Epithelial cell of proximal tubule (primary cell): ENCODE measurements around the gene TAF6L. TPM values are rescaled to one million over a fixed set of nuclear protein-coding genes. Genes with fewer than 3 reads are reported as not detected.
A peak's percentile ranks its signal among the peaks of the same experiment; 100 is the strongest.

Experiments
- DNase-seq: peaks from one replicate; pipeline ENCODE4 v3.0.0-alpha.2; 2011; ENCODE audit warnings: low read depth
- H3K4me3 ChIP-seq: 2 replicates; pipeline ENCODE4 v1.5.1; 2011; ENCODE audit warnings: low read depth, mild to moderate bottlenecking, low read length
- total RNA-seq: library from RNA; depleted of rRNA; stranded (reverse); fragments of >200 nt; gene quantifications from 2 replicates; pipeline ENCODE4 v1.2.3, GENCODE V29; 2015
- TF ChIP-seq, protein P1 (sequence below): conservative IDR thresholded peaks from 2 replicates; pipeline ENCODE4 v1.5.1; 2012; ENCODE audit warnings: low read depth, mild to moderate bottlenecking, low read length

TAF6L gene
- total RNA-seq, 1 donor from 2014 or later, result 12.4 TPM

DNA sequence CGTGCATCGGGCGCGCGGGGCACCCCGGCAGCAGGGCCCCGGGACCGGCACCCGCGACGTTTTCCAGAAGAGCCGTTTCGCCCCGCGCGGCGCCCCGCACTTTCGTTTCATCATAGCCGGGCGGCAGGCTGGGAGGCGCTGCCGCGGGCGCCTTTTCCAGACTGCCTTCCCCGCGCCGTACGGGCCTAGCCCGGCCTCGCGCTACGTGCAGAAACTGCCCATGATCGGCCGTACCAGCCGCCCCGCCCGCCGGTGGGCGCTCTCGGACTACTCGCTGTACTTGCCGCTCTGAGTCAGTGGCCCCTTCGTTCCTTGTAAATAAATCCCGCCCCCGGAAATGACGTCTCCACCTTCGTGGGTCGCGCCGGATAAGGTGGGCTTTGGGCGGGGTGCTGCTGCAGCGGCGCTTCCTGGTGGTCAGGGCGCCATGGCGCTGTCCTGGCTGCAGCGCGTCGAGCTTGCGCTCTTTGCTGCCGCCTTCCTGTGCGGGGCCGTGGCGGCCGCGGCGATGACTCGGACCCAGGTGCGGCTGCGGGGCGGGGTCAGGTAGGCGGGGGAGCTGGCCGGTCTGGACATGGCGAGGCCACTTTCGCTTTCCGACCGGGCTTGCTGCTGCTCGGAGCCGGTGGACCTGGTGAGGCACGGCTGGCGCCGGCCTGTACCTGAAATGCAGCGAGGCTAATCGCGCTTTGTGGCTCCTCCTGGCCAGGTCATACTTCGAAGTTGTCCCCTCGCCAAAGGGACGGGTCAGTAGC lies 16.0 kb downstream of the TAF6L start, which contains the start of gene TMEM179B:
Gene TMEM179B, plus strand, starts transcription at position 398 of the 755 bp plus-strand sequence. Its CDS starts 30 bp downstream, at position 428.
- DNase-seq, result peak; percentile 69

DNA sequence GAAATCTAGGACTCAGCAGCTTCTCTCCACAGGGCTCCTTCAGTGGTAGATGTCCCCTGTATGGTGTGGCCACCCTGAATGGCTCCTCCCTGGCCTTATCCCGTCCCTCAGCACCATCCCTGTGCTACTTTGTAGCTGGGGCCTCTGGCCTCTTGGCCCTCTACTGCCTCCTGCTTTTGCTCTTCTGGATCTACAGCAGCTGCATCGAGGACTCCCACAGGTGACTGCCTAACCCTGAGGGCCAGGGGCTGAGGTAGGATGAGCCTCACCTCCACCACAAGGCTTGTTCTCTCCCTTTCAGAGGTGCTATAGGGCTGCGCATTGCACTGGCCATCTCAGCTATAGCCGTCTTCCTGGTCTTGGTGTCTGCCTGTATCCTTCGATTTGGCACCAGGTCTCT lies 17.8 kb downstream of the TAF6L start:
- no peak overlapping the region for H3K4me3 ChIP-seq
- DNase-seq, result no peak
- TF ChIP-seq, protein P1, sequence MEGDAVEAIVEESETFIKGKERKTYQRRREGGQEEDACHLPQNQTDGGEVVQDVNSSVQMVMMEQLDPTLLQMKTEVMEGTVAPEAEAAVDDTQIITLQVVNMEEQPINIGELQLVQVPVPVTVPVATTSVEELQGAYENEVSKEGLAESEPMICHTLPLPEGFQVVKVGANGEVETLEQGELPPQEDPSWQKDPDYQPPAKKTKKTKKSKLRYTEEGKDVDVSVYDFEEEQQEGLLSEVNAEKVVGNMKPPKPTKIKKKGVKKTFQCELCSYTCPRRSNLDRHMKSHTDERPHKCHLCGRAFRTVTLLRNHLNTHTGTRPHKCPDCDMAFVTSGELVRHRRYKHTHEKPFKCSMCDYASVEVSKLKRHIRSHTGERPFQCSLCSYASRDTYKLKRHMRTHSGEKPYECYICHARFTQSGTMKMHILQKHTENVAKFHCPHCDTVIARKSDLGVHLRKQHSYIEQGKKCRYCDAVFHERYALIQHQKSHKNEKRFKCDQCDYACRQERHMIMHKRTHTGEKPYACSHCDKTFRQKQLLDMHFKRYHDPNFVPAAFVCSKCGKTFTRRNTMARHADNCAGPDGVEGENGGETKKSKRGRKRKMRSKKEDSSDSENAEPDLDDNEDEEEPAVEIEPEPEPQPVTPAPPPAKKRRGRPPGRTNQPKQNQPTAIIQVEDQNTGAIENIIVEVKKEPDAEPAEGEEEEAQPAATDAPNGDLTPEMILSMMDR, result no peak

More for the DNA sequence above, 16.0 kb downstream of the TAF6L start, which contains the start of gene TMEM179B:
- peak within 1 kb of the TSS; percentile 93 for H3K4me3 ChIP-seq
- TF ChIP-seq, protein P1, result peak; percentile 63

DNA sequence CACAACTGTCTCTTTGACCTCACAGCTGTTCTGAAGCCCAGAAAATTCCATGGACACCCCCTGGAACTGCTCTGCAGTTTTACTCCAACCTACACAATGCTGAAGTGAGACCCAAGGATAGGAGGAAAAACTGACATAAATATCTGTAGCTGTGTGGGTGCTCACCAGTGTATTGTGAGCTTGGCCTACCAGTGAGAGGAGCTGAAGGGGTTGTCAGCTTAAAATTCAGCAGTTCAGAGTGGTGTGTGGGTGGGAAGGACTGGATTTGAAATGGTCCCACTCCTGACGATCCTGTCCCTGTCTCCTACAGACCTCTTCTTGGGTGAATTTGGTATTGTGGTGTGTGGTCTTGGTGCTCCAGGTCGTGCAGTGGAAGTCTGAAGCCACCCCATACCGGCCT lies 18.4 kb downstream of the TAF6L start:
- DNase-seq, result no peak
- no peak overlapping the region for H3K4me3 ChIP-seq
- TF ChIP-seq, protein P1, result no peak

DNA sequence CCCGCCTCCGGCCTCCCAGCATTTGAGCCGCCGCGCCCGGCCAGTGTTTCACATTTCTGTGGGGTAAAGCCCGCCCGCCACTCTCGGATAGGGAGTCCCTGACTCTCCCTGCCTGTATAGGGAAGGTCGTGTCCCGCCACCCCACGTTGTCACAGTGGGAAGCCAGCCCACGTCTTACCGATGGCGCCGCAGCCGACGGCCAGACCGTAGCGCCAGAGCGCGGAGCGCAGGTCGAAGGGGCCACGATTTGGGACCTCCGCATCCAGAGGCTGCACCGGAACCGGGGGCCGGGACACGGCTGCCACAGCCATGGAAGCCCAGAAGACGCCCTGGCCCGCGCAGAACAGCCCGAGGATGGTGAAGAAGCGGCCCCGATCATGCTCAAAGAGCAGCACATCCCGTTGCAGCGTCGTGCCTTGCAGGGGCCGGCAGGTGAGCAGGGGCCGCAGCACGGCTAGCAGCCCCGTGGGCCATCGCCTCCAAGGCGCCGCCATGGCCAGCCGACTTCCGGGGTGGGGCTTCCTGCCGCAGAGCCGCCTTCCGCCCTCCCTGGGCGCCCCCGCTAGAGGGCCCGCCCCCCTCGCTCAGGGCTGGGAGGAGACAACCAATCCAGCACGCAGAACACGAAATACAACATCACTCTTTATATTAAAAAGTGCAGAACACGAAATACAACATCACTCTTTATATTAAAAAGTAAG lies 20.5 kb downstream of the TAF6L start, which contains the start of gene TMEM223:
Gene TMEM223, minus strand, starts transcription at position 506 of the 701 bp plus-strand sequence. Its CDS starts 12 bp downstream, at position 494.
- TF ChIP-seq, protein P1, result no peak
- DNase-seq, result no peak
- peak within 1 kb of the TSS; percentile 95 for H3K4me3 ChIP-seq

DNA sequence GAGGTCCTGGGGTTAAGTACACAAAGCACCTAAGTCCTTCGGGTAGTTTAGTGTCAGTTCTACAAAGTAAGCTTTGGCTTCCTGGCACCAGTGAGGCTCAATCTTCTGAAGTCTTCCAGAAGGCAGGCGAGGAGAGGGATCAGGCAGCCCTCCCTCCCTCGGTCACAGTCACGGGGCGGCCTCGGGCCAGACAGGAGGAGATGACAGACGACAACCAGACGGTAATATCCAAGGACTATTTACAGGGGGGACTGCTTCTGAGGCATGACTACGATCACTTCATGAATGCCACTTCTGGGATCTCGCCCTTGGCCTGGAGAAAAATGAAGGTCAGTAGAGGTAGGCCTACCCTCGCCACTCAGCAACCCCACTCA lies 21.0 kb downstream of the TAF6L start:
- TF ChIP-seq, protein P1, result peak; percentile 6
- peak overlapping the region; percentile 95 for H3K4me3 ChIP-seq
- no peak for DNase-seq

DNA sequence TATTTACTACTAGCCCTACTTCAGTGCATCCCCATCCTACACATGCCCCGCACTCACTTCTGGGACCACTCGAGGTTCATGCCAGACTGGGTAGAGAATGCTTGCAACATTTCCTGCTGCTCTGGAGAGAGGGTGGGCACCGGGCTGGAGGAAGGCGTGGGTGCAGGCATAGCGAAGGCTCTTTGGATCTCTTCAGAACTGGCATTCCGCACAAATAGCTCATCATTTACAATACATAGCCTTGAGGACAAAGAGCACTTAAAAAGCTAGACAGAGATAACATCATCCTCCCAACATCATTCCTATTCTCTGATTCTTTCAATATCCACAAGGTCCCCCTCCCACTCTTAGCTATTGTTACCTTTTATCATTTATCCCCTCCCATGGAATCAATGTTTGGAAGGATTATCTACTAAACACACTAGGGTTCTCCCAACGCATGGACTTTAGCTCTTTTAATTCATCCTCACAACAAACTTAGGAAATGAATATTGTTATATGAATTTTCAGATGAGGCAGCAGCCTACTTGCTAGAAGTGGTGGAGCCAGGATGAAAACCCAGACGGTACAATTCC lies 23.1 kb downstream of the TAF6L start:
- TF ChIP-seq, protein P1, result no peak
- no peak overlapping the region for H3K4me3 ChIP-seq
- no peak for DNase-seq
